GM21786 (cell line): Measurements from ENCODE around the gene NFIX.

Source experiments
- ATAC-seq: cut with Tn5 transposase; IDR thresholded peaks from one replicate; pipeline ENCODE4 v1.9.1; 2021; ENCODE audit not compliant: unreplicated experiment

Gene NFIX

DNA sequence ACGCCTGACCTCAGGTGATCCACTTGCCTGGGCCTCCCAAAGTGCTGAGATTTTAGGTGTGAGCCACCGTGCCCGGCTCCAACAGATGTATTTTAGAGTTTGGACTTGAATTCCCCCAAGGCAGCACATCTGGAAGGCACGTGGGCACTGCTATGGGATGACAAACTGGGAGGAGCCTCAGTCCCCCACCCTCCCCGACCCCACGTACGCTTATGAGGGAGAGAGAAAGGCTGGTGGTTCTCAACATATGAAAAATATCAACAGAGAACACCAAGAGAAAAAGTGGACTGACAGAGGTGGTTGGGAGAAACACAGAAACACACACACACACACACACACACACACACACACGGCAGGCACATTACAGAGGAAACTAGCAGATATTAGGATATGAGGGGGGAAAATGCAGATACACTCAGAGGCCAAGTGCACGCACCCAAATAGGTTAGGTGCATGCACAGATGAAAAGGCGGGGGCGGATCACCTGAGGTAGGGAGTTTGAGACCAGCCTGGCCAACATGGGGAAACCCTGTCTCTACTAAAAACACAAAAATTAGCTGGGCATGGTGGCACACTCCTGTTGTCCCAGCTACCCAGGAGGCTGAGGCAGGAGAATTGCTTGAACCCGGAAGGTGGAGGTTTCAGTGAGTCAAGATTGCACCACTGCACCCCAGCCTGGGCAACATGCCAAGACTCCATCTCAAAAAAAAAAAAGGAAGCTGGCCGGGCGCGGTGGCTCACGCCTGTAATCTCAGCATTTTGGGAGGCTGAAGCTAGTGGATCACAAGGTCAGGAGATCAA, 151.7 kb downstream of the NFIX start:
- ATAC-seq, result no peak
